HepG2 (cell line): ENCODE data around the gene ADAMTS14. TPM values are rescaled to one million over a fixed set of nuclear protein-coding genes. Genes with fewer than 3 reads are reported as not detected.

Experiments used
- CCAR2 ChIP-seq: fragments of 200-400 bp; formaldehyde crosslinking; optimal IDR thresholded peaks from 2 replicates; pipeline ENCODE3; 2018; ENCODE audit warnings: low read depth, mild to moderate bottlenecking, low read length, moderate library complexity
- DPF2 ChIP-seq: sonication (generic); formaldehyde crosslinking; IDR thresholded peaks from 2 replicates; pipeline ENCODE4 v1.4.0; 2020; ENCODE audit warnings: mild to moderate bottlenecking, low read depth, missing genetic modification reagents, borderline replicate concordance
- DRAP1 ChIP-seq: IDR thresholded peaks from 2 replicates; pipeline ENCODE4 v1.6.1; 2016; ENCODE audit warnings: missing genetic modification reagents, missing compliant biosample characterization
- HDAC2 ChIP-seq: sonication (generic); formaldehyde crosslinking; IDR thresholded peaks from 2 replicates; pipeline ENCODE4 v1.4.0; 2020; ENCODE audit warnings: missing genetic modification reagents
- HINFP ChIP-seq: sonication (generic); formaldehyde crosslinking; IDR thresholded peaks from 2 replicates; pipeline ENCODE4 v1.4.0; 2020; ENCODE audit warnings: low read depth, mild to moderate bottlenecking, missing genetic modification reagents
- PCBP2 ChIP-seq: fragments of 200-400 bp; formaldehyde crosslinking; optimal IDR thresholded peaks from 2 replicates; pipeline ENCODE3; 2018; ENCODE audit warnings: low read length, low read depth; ENCODE audit not compliant: poor library complexity, severe bottlenecking
- RFX5 ChIP-seq: IDR thresholded peaks from 2 replicates; pipeline ENCODE4 v1.6.1; 2011; ENCODE audit warnings: low read depth, low read length, improper control_type of control experiment
- SIN3B ChIP-seq: fragments of 150-350 bp; IDR thresholded peaks from 2 replicates; pipeline ENCODE4 v1.6.1; 2014; ENCODE audit warnings: low read length
- SNAPC4 ChIP-seq: sonication (generic); formaldehyde crosslinking; IDR thresholded peaks from 2 replicates; pipeline ENCODE4 v1.4.0; 2020; ENCODE audit warnings: mild to moderate bottlenecking, missing genetic modification reagents
- ZNF382 ChIP-seq: sonication (generic); formaldehyde crosslinking; IDR thresholded peaks from 2 replicates; pipeline ENCODE4 v1.5.0; 2020; ENCODE audit warnings: missing genetic modification reagents, mild to moderate bottlenecking, borderline replicate concordance
- ZNF646 ChIP-seq: sonication (generic); formaldehyde crosslinking; IDR thresholded peaks from 2 replicates; pipeline ENCODE4 v1.9.0; 2021; ENCODE audit warnings: mild to moderate bottlenecking, missing genetic modification reagents
- ZNF800 ChIP-seq: sonication (generic); formaldehyde crosslinking; IDR thresholded peaks from 2 replicates; pipeline ENCODE4 v1.4.0; 2020; ENCODE audit warnings: missing genetic modification reagents
- polyA plus RNA-seq, 8 experiments: library from polyadenylated mRNA; depleted of rRNA in 3 of 8; stranded (reverse) in 7 of 8; unstranded in 1 of 8; fragments of >200 nt; fragmentation: Illumina TruSeq in 4 of 8; extraction: Trizol in 4 of 8; gene quantifications; 2 replicates each; pipeline versions ENCODE4 v1.2.1 to v1.2.3, GENCODE V29; 2011 to 2016; ENCODE audit warnings: low read depth in 4 of 8, missing spikeins in 1 of 8, mixed read lengths in 1 of 8; ENCODE audit not compliant: insufficient read depth in 1 of 8
- total RNA-seq, 5 experiments: library from RNA; depleted of rRNA; stranded (reverse); fragments of >200 nt; fragmentation: Illumina TruSeq; extraction: Trizol; gene quantifications; 2 replicates each; pipeline ENCODE4 v1.2.3, GENCODE V29; 2016; ENCODE audit warnings: low read depth in 1 of 5

The ADAMTS14 gene
- total and polyA plus RNA-seq, 2 of the 13 experiments (the other 11 are each of a cell fraction or from before 2014, with no cell fraction given), result 0.04 to 0.07 TPM

GRCh38 chr10:70722820-70723424, 50.6 kb downstream of the ADAMTS14 start (continued):
- no peak for TF ChIP-seq ZNF646 (CRISPR knock-in tag)
- TF ChIP-seq CCAR2, result no peak
- TF ChIP-seq SIN3B, result no peak
- no peak for TF ChIP-seq RFX5
- TF ChIP-seq DRAP1 (CRISPR knock-in tag), result no peak
- TF ChIP-seq DPF2 (CRISPR knock-in tag), result no peak
- TF ChIP-seq ZNF382 (CRISPR knock-in tag), result no peak
- no peak for TF ChIP-seq ZNF800 (CRISPR knock-in tag)
- no peak for TF ChIP-seq HINFP
- no peak for TF ChIP-seq SNAPC4 (CRISPR knock-in tag)
- TF ChIP-seq PCBP2, result no peak
- no peak for TF ChIP-seq HDAC2 (CRISPR knock-in tag)
